ENCODE results near the gene PLCH2. TPM values are rescaled to one million over a fixed set of nuclear protein-coding genes. Genes with fewer than 3 reads are reported as not detected.
A peak's percentile ranks its signal among the peaks of the same experiment; 100 is the strongest.

PLCH2 gene
- total and polyA plus RNA-seq, 2 of the 13 experiments (the other 11 are each of a cell fraction or from before 2014, with no cell fraction given): 0.15 to 0.67 TPM

- no peak; the same call in 1 of the 2 replicates for TF ChIP-seq KMT2A (CRISPR knock-in tag; IDR thresholded peaks at IDR 0.05)
- TF ChIP-seq SIN3A (IDR thresholded peaks at IDR 0.05; ENCODE audit: borderline replicate concordance, low read depth, low read length): no peak; the same call in 1 of the 2 replicates
- no peak for TF ChIP-seq MED1 (CRISPR knock-in tag; IDR thresholded peaks at IDR 0.05)
- TF ChIP-seq U2AF1 (optimal IDR thresholded peaks at IDR 0.05; ENCODE audit: low read depth, low read length): no peak
- no peak for TF ChIP-seq CCAR2 (optimal IDR thresholded peaks at IDR 0.05; ENCODE audit: low read depth, low read length)
- TF ChIP-seq RAD51 (IDR thresholded peaks at IDR 0.05; ENCODE audit: borderline replicate concordance): no peak
- no peak for TF ChIP-seq SAFB2 (CRISPR knock-in tag; IDR thresholded peaks at IDR 0.05; ENCODE audit: borderline replicate concordance, low read depth)
- no peak for TF ChIP-seq TP53 (CRISPR knock-in tag; conservative IDR thresholded peaks at IDR 0.05)
- no peak for TF ChIP-seq NFE2 (CRISPR knock-in tag; IDR thresholded peaks at IDR 0.05)
- peak; percentile 14; the same call in 1 of the 2 replicates for TF ChIP-seq IKZF5 (CRISPR knock-in tag; IDR thresholded peaks at IDR 0.05)
- no peak for TF ChIP-seq ZNF644 (CRISPR knock-in tag; IDR thresholded peaks at IDR 0.05; ENCODE audit: low read depth)
- TF ChIP-seq TEAD2 (CRISPR knock-in tag; IDR thresholded peaks at IDR 0.05): no peak
- TF ChIP-seq, protein P1, sequence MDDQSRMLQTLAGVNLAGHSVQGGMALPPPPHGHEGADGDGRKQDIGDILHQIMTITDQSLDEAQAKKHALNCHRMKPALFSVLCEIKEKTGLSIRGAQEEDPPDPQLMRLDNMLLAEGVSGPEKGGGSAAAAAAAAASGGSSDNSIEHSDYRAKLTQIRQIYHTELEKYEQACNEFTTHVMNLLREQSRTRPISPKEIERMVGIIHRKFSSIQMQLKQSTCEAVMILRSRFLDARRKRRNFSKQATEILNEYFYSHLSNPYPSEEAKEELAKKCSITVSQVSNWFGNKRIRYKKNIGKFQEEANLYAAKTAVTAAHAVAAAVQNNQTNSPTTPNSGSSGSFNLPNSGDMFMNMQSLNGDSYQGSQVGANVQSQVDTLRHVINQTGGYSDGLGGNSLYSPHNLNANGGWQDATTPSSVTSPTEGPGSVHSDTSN (CRISPR knock-in tag; IDR thresholded peaks at IDR 0.05; ENCODE audit: borderline replicate concordance): no peak
- TF ChIP-seq, protein P2, sequence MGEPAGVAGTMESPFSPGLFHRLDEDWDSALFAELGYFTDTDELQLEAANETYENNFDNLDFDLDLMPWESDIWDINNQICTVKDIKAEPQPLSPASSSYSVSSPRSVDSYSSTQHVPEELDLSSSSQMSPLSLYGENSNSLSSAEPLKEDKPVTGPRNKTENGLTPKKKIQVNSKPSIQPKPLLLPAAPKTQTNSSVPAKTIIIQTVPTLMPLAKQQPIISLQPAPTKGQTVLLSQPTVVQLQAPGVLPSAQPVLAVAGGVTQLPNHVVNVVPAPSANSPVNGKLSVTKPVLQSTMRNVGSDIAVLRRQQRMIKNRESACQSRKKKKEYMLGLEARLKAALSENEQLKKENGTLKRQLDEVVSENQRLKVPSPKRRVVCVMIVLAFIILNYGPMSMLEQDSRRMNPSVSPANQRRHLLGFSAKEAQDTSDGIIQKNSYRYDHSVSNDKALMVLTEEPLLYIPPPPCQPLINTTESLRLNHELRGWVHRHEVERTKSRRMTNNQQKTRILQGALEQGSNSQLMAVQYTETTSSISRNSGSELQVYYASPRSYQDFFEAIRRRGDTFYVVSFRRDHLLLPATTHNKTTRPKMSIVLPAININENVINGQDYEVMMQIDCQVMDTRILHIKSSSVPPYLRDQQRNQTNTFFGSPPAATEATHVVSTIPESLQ (CRISPR knock-in tag; conservative IDR thresholded peaks at IDR 0.05): no peak
- no peak for TF ChIP-seq TBL1XR1 (IDR thresholded peaks at IDR 0.05; ENCODE audit: borderline replicate concordance, low read length, partially characterized antibody)
- no peak for TF ChIP-seq NR2F2 (IDR thresholded peaks at IDR 0.05; ENCODE audit: borderline replicate concordance, low read depth)
- TF ChIP-seq POGZ (CRISPR knock-in tag; IDR thresholded peaks at IDR 0.05): no peak
- no peak for TF ChIP-seq ZNF138 (CRISPR knock-in tag; IDR thresholded peaks at IDR 0.05; ENCODE audit: low read depth)
- TF ChIP-seq HMGA1 (CRISPR knock-in tag; conservative IDR thresholded peaks at IDR 0.05): no peak
- peak; percentile 70; the same call in 1 of the 2 replicates for TF ChIP-seq MED13 (CRISPR knock-in tag; IDR thresholded peaks at IDR 0.05)
- TF ChIP-seq ZNF503 (CRISPR knock-in tag; IDR thresholded peaks at IDR 0.05): no peak
- no peak for TF ChIP-seq PLSCR1 (CRISPR knock-in tag; IDR thresholded peaks at IDR 0.05; ENCODE audit: borderline replicate concordance)
- TF ChIP-seq ZFP41 (CRISPR knock-in tag; IDR thresholded peaks at IDR 0.05; ENCODE audit: borderline replicate concordance): no peak
- no peak for TF ChIP-seq PRMT3 (CRISPR knock-in tag; IDR thresholded peaks at IDR 0.05; ENCODE audit: borderline replicate concordance, low read depth)
Observed at GRCh38 chr1:2546515-2547209, 70.6 kb downstream of the PLCH2 start (continued).

Data from HepG2 (cell line).